Measurements from ENCODE around the gene FARSB.
"Not testable (repeated sequence)": the region's sequence is repeated elsewhere in the genome, so short reads cannot be mapped to it uniquely, and the experiment has no call there.

Gene FARSB

DNA sequence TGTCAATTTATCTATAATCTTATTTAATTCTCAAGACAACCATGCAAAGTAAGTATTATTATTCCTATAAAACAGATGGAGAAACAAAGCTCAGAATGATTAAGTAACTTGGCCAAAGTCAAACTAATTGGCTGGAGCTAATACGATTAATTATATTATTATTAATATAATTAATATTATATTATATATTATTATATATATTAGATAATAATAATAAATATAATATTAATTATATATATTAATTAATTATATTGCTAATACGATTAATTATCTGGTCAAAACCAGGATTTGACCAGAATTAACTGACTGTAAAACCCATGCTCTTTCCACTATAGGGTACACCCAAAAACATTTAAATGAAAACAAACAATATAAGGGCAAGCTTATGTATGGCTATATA, 52.4 kb downstream of the FARSB start:
- DNase-seq, result no peak

- DNase-seq, result no peak
Observed at GRCh38 chr2:222598611-222599010, 57.3 kb downstream of the FARSB start.

- DNase-seq, result no peak
Observed at GRCh38 chr2:222595581-222595980, 60.3 kb downstream of the FARSB start.

- no peak for DNase-seq
Observed at GRCh38 chr2:222594679-222595078, 61.2 kb downstream of the FARSB start.

DNA sequence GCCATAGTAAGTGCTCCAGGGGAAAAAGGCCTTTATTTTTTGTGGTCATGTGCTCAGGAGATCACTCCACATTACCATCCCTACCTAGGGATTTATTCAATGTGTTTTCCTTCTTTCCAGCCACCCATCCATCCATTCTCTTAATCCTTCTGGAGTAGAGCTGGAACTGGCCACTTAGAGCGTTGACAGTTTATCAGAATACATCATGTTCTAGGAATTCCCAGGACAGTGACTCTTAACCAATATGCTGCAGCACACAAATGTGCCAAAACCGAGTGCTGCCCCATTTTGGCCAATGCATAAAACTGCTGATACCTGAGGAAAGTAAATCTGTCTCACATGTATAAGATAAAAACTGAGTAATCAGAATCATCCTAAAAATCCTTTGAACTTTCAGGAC, 63.7 kb downstream of the FARSB start:
- no peak for DNase-seq

- no peak for DNase-seq
Observed at GRCh38 chr2:222591661-222592060, 64.2 kb downstream of the FARSB start.

DNA sequence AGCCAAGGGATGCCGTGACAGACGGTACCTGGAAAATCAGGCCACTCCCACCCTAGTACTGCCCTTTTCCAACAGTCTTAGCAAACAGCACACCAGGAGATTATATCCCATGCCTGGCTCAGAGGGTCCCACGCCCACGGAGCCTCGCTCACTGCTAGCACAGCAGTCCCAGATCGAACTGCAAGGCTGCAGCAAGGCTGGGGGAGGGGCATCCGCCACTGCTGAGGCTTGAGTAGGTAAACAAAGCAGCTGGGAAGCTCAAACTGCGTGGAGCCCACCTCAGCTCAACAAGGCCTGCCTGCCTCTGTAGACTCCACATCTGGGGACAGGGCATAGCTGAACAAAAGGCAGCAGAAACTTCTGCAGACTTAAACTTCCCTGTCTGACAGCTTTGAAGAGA, 71.3 kb downstream of the FARSB start:
- DNase-seq, result not testable (repeated sequence)

- DNase-seq, result no peak
Observed at GRCh38 chr2:222582928-222583327, 73.0 kb downstream of the FARSB start.

- DNase-seq, result no peak
Observed at GRCh38 chr2:222577341-222577740, 78.6 kb downstream of the FARSB start.

- no peak for DNase-seq
Observed at GRCh38 chr2:222576171-222577081, 79.5 kb downstream of the FARSB start.

GRCh38 chr2:222575618-222576017, 80.3 kb downstream of the FARSB start:
- no peak for DNase-seq

- no peak for DNase-seq
Observed at GRCh38 chr2:222572751-222573174, 83.1 kb downstream of the FARSB start.

DNA sequence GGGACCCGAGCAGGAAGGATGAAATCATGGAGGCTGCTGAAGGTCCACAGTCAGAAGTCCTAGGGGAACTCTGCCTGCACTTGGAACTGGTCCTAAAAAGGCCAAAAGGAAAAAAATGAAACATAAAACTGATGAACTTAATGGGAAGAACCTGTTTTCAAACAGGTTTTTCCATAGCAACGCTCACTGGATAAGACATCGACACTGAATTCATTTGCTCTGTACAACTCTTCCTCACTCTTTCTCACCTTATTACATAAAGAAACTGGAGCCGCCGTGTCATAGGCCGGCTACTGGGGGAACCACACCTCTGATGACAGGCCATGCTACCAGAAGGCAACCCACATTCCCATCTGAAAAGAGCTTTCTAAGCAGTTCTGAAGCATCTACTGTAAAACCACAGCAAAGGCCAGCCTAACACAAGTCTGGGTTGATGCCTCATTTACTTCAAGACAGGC, 83.6 kb downstream of the FARSB start:
- DNase-seq, result no peak

- no peak for DNase-seq
Observed at GRCh38 chr2:222569826-222570225, 86.1 kb downstream of the FARSB start.

- DNase-seq, result peak; percentile 60
Observed at GRCh38 chr2:222568865-222569264, 87.0 kb downstream of the FARSB start.

GRCh38 chr2:222566229-222566628, 89.7 kb downstream of the FARSB start:
- no peak for DNase-seq

- no peak for DNase-seq
Observed at GRCh38 chr2:222563936-222564335, 92.0 kb downstream of the FARSB start.

GRCh38 chr2:222563106-222563718, 92.7 kb downstream of the FARSB start:
- DNase-seq, result no peak

GRCh38 chr2:222561817-222562645, 93.9 kb downstream of the FARSB start:
- peak; percentile 27 for DNase-seq

GRCh38 chr2:222561151-222561550, 94.7 kb downstream of the FARSB start:
- DNase-seq, result no peak

GRCh38 chr2:222554517-222554916, 101.4 kb downstream of the FARSB start:
- no peak for DNase-seq

- DNase-seq, result no peak
Observed at GRCh38 chr2:222548992-222549391, 106.9 kb downstream of the FARSB start.

DNA sequence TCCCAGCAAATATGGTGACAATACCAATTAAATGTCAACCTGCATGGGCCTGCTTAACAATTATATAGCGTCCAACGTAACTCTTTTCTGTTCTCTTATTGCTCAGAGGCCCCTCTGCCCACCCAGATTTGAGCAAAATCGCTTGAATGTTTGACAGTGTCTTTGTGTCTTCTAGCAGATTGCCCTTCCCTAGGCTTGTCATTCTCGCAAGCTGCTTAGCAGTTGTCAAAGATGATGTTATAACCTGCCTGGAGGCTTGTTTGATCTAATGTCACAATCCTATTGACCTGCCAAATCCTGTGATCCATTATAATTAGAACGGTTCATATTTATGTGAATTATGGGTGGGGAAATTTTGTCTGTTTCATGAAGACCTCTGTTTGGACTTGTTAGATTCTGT, 108.8 kb downstream of the FARSB start:
- no peak for DNase-seq

Measured in NCI-H2107 (cell line).